ENCODE measurements around the gene CCN6. TPM values are rescaled to one million over a fixed set of nuclear protein-coding genes. Genes with fewer than 3 reads are reported as not detected.

The CCN6 gene
- total and polyA plus RNA-seq, 10 donors, result 0.03 TPM; not detected in 9

DNA sequence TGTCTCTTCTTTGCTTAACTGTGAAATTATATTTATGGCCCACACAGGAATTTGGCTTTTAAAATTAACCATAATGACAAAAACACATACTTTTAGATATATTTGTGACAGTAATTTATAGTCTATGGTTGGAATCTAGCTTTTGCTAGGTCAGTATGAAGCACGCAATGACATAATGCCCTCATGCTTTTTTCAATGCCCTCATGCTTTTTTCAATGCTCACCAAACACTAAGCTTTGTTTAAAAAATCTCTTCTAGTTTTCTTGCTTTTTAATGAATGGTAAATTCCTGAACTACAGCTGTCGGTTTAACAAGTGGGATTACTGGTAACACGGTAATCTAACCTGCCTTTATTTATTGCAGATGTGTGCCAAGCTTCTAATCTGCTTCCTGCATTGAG is 12.7 kb downstream of the CCN6 start:
- no peak overlapping the region for H3K27ac ChIP-seq
- no peak overlapping the region for H3K4me3 ChIP-seq
- DNase-seq, result no peak
- TF ChIP-seq, protein P1, sequence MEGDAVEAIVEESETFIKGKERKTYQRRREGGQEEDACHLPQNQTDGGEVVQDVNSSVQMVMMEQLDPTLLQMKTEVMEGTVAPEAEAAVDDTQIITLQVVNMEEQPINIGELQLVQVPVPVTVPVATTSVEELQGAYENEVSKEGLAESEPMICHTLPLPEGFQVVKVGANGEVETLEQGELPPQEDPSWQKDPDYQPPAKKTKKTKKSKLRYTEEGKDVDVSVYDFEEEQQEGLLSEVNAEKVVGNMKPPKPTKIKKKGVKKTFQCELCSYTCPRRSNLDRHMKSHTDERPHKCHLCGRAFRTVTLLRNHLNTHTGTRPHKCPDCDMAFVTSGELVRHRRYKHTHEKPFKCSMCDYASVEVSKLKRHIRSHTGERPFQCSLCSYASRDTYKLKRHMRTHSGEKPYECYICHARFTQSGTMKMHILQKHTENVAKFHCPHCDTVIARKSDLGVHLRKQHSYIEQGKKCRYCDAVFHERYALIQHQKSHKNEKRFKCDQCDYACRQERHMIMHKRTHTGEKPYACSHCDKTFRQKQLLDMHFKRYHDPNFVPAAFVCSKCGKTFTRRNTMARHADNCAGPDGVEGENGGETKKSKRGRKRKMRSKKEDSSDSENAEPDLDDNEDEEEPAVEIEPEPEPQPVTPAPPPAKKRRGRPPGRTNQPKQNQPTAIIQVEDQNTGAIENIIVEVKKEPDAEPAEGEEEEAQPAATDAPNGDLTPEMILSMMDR (IDR thresholded peaks at IDR 0.05 in 8 of 11, conservative IDR thresholded peaks at IDR 0.05 in 3 of 11), result no peak
- WGBS, 5 donors, result 64 to 77% (median 70%) methylated on average over 3 of the region's 3 CpGs
- no peaks in the 10 kb centered on the region for H3K9me3 ChIP-seq
- H3K4me1 ChIP-seq, result no peaks in the 10 kb centered on the region
- intact Hi-C loops (cut with DNase I; ENCODE audit: low total_unique reads), result no loop called here
- H3K36me3 ChIP-seq, result peaks cover 0 to 29% (median 15%) of the 10 kb centered on the region in 6 donors
- H3K27me3 ChIP-seq (replicated peaks in 1 of 7), result no peaks in the 10 kb centered on the region

DNA sequence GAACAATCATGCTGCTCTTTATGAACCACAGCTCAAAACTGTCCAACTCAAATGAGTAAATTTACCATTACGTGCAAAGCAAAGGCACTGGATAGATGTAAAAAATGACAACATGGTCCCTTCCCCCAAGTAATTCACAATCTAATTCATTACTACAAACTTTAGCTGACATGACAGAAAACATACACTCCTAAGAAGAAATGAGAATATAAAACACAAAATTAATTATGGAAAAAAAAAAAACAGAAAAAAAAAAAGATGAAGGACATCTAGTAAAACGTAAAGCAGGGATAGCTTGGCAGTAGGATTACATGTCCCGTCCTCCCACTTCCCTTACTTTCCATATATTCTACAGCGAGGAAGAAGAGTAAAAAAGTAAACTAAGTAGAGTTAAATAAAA is 27.7 kb downstream of the CCN6 start:
- TF ChIP-seq POLR2A (IDR thresholded peaks at IDR 0.05) (no peak), POLR2AphosphoS5 (IDR thresholded peaks at IDR 0.05) (no peak)
- TF ChIP-seq, protein P1 (IDR thresholded peaks at IDR 0.05 in 8 of 11, conservative IDR thresholded peaks at IDR 0.05 in 3 of 11), result no peak
- intact Hi-C loops (cut with DNase I; ENCODE audit: low total_unique reads), result no loop called here
- Histone ChIP-seq H3K27ac (no peak overlapping the region), H3K27me3 (replicated peaks in 1 of 7) (no peaks in the 10 kb centered on the region), H3K4me3 (no peak overlapping the region), H3K4me1 (peaks cover 5 to 15% (median 10%) of the 10 kb centered on the region in 6 donors), H3K9me3 (no peaks in the 10 kb centered on the region), H3K36me3 (peaks cover 0 to 75% (median 27%) of the 10 kb centered on the region in 6 donors)
- DNase-seq, result no peak
- WGBS, 5 donors, result 91 to 95% (median 93%) methylated on average over 4 of the region's 4 CpGs

DNA sequence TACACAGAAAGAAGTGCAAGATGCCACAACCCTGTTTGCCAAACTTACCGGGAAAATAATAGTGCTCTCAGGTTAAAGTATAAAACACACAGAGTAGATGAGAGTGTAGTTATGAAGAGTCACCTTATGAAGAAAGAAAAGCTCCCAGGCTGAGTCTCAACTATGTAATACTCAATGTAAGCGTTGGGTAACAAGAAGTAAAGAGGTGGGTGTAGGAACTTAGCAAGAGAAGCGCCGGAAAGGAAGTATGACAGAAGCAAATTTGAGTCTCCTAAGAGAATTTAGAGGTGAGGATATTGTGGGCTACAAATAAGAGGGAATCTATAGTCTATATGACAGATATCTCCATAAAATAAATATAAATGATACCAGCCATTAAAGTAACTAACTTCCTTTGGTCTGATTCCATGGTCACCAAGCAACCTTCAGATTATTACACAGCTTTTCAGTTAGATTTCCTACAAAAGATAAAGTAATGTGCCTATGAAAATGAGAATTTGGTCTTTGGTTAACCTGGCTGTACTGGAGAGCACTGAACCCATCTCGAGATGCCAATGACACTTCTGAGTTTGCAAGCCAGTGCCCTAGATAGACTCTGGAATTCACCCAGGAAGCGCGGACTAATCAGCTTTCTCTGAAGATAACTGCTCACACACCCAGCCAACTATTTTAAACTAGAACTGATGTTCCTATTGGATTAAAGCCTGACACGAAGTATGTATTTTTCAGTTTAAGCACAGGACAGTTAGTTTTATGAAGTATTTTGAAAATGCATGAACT is 31.6 kb downstream of the CCN6 start:
- H3K27me3 ChIP-seq (replicated peaks in 1 of 7), result no peaks in the 10 kb centered on the region
- H3K27ac ChIP-seq, result no peak overlapping the region
- WGBS, 5 donors, result 82 to 95% (median 88%) methylated on average over 8 of the region's 8 CpGs
- H3K9me3 ChIP-seq, result no peaks in the 10 kb centered on the region
- TF ChIP-seq POLR2AphosphoS5 (IDR thresholded peaks at IDR 0.05), result no peak
- TF ChIP-seq, protein P1 (IDR thresholded peaks at IDR 0.05 in 8 of 11, conservative IDR thresholded peaks at IDR 0.05 in 3 of 11), result no peak
- no peak for TF ChIP-seq POLR2A (IDR thresholded peaks at IDR 0.05)
- H3K36me3 ChIP-seq, result peaks cover 0 to 36% (median 8%) of the 10 kb centered on the region in 6 donors
- H3K4me1 ChIP-seq, result peaks cover 5 to 27% (median 19%) of the 10 kb centered on the region in 6 donors
- intact Hi-C loops (cut with DNase I; ENCODE audit: low total_unique reads), result no loop called here
- no peak overlapping the region for H3K4me3 ChIP-seq
- DNase-seq, result no peak

DNA sequence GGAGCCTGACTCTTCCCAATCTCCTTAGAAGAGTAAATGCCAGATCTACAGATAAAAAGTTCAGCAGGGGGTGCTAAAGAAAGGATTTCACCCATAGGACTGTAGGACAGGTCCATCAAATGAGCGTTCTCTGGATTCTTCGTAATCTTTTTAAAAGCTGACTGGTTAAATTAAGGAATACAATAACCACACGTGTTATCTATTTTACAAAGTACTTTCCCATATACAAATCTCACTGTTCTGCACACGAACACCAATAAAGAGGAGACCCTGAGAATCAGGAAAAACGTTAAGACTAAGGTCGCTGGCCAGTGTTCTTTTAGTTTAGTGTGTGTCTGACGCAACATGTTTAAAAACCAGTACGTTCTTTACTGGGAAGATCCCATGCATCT is 32.8 kb downstream of the CCN6 start:
- intact Hi-C loops (cut with DNase I; ENCODE audit: low total_unique reads), result no loop called here
- DNase-seq, result no peak
- peaks cover 5 to 27% (median 19%) of the 10 kb centered on the region in 6 donors for H3K4me1 ChIP-seq

More for the DNA sequence above, 32.8 kb downstream of the CCN6 start:
- Histone ChIP-seq H3K9me3 (no peaks in the 10 kb centered on the region), H3K4me3 (peak overlapping the region; percentile 68 to 89 (median 82)), H3K36me3 (peaks cover 0 to 26% (median 4%) of the 10 kb centered on the region in 6 donors), H3K27me3 (replicated peaks in 1 of 7) (no peaks in the 10 kb centered on the region), H3K27ac (peak overlapping the region; percentile 72 to 91 (median 86))
- TF ChIP-seq POLR2AphosphoS5 (IDR thresholded peaks at IDR 0.05) (no peak), POLR2A (IDR thresholded peaks at IDR 0.05) (no peak)
- TF ChIP-seq, protein P1 (IDR thresholded peaks at IDR 0.05 in 8 of 11, conservative IDR thresholded peaks at IDR 0.05 in 3 of 11), result peak in 2 of 11 experiments; percentile 29
- 0 to 1% (median 0%) methylated on average over 8 of the region's 8 CpGs for whole genome bisulfite sequencing, 5 donors

All from spleen (tissue), 11 donors.